Hippocampal formation (tissue), 2 donors: Measurements from ENCODE around the gene LYPD5.
"Not testable (repeated sequence)": the region's sequence is repeated elsewhere in the genome, so short reads cannot be mapped to it uniquely, and the experiment has no call there.

Experiments
- DNase-seq, 2 donors: peaks; one replicate each; lab custom pipeline; 2025; lab: John Stamatoyannopoulos, UW

The LYPD5 gene

GRCh38 chr19:43778651-43779050, 23.6 kb downstream of the LYPD5 start:
- DNase-seq, result no peak

- DNase-seq, result no peak
Observed at GRCh38 chr19:43777163-43777695, 25.0 kb downstream of the LYPD5 start.

- no peak for DNase-seq
Observed at GRCh38 chr19:43776286-43776685, 26.0 kb downstream of the LYPD5 start.

GRCh38 chr19:43775299-43775890, 26.9 kb downstream of the LYPD5 start:
- no peak for DNase-seq

GRCh38 chr19:43774940-43775258, 27.3 kb downstream of the LYPD5 start:
- DNase-seq, result not testable (repeated sequence)

GRCh38 chr19:43774103-43774939, 27.9 kb downstream of the LYPD5 start:
- peak in 1 of 2 donors; percentile 17 for DNase-seq

- no peak for DNase-seq
Observed at GRCh38 chr19:43773725-43774102, 28.5 kb downstream of the LYPD5 start.

GRCh38 chr19:43769256-43769655, 33.0 kb downstream of the LYPD5 start:
- no peak for DNase-seq

- DNase-seq, result no peak
Observed at GRCh38 chr19:43768273-43769050, 33.8 kb downstream of the LYPD5 start.

GRCh38 chr19:43767818-43768217, 34.4 kb downstream of the LYPD5 start:
- no peak for DNase-seq

- DNase-seq, result no peak
Observed at GRCh38 chr19:43767316-43767715, 34.9 kb downstream of the LYPD5 start.

GRCh38 chr19:43766755-43767043, 35.5 kb downstream of the LYPD5 start:
- no peak for DNase-seq

GRCh38 chr19:43765109-43765876, 37.0 kb downstream of the LYPD5 start:
- DNase-seq, result no peak

GRCh38 chr19:43764684-43765083, 37.6 kb downstream of the LYPD5 start:
- DNase-seq, result not testable (repeated sequence)

- no peak for DNase-seq
Observed at GRCh38 chr19:43763473-43763939, 38.7 kb downstream of the LYPD5 start.

- no peak for DNase-seq
Observed at GRCh38 chr19:43762814-43763213, 39.4 kb downstream of the LYPD5 start.

- DNase-seq, result no peak
Observed at GRCh38 chr19:43760941-43761340, 41.3 kb downstream of the LYPD5 start.

GRCh38 chr19:43759515-43759914, 42.7 kb downstream of the LYPD5 start:
- DNase-seq, result no peak

GRCh38 chr19:43755256-43755801, 46.9 kb downstream of the LYPD5 start:
- peak; percentile 63 to 71 for DNase-seq

- DNase-seq, result peak; percentile 86 to 97
Observed at GRCh38 chr19:43754503-43755255, 47.6 kb downstream of the LYPD5 start, which contains the start of gene SMG9. SMG9 (minus strand) TSS chr19:43754962; CDS start chr19:43750741, 4,221 bp downstream.

GRCh38 chr19:43754253-43754502, 48.1 kb downstream of the LYPD5 start:
- no peak for DNase-seq
